Measurements from ENCODE around the gene RAI1.
A peak's percentile ranks its signal among the peaks of the same experiment; 100 is the strongest.

RAI1 gene

DNA sequence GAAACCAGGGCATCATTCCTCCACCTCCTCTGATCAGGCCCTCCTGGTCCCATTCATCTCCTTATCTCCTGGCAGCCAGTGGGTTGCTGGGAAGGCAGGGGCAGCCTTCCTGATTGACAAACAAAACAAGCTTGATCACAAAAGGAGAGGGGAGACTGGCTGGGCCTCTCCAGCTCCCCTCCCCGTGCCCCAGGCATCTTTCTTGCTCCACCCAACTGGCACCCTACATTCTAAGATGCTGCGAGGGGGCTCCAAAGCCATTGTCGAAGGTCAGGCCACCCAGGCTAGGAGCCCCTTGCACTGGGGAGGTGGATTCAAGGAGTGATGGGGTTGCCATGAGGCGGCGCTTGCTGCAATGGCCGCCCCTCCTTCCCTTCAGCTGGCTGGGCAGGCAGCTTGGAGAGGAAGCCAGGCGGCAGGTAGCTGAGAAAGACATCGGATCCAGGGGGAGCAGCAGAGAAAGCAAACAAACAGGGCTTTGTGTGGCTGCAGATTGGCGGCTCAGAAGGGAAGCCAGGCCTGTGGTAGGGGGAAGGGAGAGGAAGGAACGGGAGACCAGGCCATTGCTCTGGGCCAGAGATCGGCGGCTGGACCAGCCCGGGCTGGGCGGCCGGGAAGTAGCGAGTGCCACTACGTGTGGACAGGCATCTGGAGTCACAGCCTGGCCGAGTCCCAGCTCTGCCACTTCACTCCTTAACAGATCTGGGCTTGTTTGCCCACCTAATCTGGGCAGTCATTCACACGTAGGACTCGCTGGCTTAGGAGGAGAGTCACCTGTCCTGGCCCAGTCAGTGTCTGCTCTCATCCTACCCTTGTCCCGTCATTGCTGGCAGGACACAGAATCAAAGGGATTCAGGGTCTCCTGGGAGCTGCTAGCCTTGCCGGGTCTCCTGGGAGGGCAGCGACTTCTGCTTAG, 12.3 kb downstream of the RAI1 start:
- H3K9me3 ChIP-seq (ENCODE audit: control insufficient read depth in 2 of 2, low read length in 2 of 2) = no peaks in the 10 kb centered on the region
- no peaks in the 10 kb centered on the region for H3K27me3 ChIP-seq (ENCODE audit: control insufficient read depth in 1 of 2, insufficient read depth in 2 of 2, low read length in 2 of 2)
- H3K36me3 ChIP-seq (ENCODE audit: control insufficient read depth in 2 of 2, insufficient read depth in 2 of 2, low read length in 2 of 2) = no peaks in the 10 kb centered on the region
- peaks cover 73% of the 10 kb centered on the region for H3K4me1 ChIP-seq (ENCODE audit: control insufficient read depth, insufficient read depth, low read length)
- peak overlapping the region; percentile 79 to 86 for H3K9ac ChIP-seq (ENCODE audit: low read length in 2 of 2)
- H3K4me3 ChIP-seq (ENCODE audit: low read length in 2 of 2) = peak overlapping the region; percentile 49 to 83
- H3K27ac ChIP-seq (ENCODE audit: low read length) = peak overlapping the region; percentile 94

- Histone ChIP-seq H3K9me3 (ENCODE audit: control insufficient read depth in 2 of 2, low read length in 2 of 2) (no peaks in the 10 kb centered on the region), H3K36me3 (ENCODE audit: control insufficient read depth in 2 of 2, insufficient read depth in 2 of 2, low read length in 2 of 2) (no peaks in the 10 kb centered on the region), H3K4me3 (ENCODE audit: low read length in 2 of 2) (peak overlapping the region; percentile 76 to 83), H3K9ac (ENCODE audit: low read length in 2 of 2) (peak overlapping the region; percentile 90 to 95), H3K27me3 (ENCODE audit: control insufficient read depth in 1 of 2, insufficient read depth in 2 of 2, low read length in 2 of 2) (no peaks in the 10 kb centered on the region), H3K27ac (ENCODE audit: low read length) (peak overlapping the region; percentile 95), H3K4me1 (ENCODE audit: control insufficient read depth, insufficient read depth, low read length) (peaks cover 82% of the 10 kb centered on the region)
Observed at GRCh38 chr17:17694169-17695081, 13.2 kb downstream of the RAI1 start.

DNA sequence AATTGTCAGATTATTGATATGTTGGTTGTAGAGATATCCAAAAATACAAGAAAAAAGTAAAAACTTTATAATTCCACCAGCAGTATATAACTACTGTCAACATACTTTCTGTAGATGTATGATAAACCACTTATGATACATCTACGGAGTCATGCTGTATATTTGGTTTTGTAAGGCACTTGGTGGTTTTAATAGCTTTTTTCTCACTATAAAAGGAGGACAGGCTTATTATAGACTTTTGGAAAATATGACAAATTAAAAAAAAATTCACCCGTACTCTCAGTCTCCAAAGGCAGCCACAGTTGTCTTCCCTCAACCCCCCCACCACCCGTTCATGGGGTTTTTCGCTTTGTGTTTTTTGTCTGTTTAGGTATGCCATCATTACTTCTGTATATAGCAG, 14.8 kb downstream of the RAI1 start:
- H3K36me3 ChIP-seq (ENCODE audit: control insufficient read depth in 2 of 2, insufficient read depth in 2 of 2, low read length in 2 of 2) = no peaks in the 10 kb centered on the region
- H3K4me3 ChIP-seq (ENCODE audit: low read length in 2 of 2) = peak overlapping the region in 1 of 2 donors; percentile 83
- H3K9ac ChIP-seq (ENCODE audit: low read length in 2 of 2) = peak overlapping the region in 1 of 2 donors; percentile 95
- no peaks in the 10 kb centered on the region for H3K9me3 ChIP-seq (ENCODE audit: control insufficient read depth in 2 of 2, low read length in 2 of 2)
- H3K4me1 ChIP-seq (ENCODE audit: control insufficient read depth, insufficient read depth, low read length) = peaks cover 94% of the 10 kb centered on the region
- H3K27me3 ChIP-seq (ENCODE audit: control insufficient read depth in 1 of 2, insufficient read depth in 2 of 2, low read length in 2 of 2) = no peaks in the 10 kb centered on the region
- H3K27ac ChIP-seq (ENCODE audit: low read length) = peak overlapping the region; percentile 95

DNA sequence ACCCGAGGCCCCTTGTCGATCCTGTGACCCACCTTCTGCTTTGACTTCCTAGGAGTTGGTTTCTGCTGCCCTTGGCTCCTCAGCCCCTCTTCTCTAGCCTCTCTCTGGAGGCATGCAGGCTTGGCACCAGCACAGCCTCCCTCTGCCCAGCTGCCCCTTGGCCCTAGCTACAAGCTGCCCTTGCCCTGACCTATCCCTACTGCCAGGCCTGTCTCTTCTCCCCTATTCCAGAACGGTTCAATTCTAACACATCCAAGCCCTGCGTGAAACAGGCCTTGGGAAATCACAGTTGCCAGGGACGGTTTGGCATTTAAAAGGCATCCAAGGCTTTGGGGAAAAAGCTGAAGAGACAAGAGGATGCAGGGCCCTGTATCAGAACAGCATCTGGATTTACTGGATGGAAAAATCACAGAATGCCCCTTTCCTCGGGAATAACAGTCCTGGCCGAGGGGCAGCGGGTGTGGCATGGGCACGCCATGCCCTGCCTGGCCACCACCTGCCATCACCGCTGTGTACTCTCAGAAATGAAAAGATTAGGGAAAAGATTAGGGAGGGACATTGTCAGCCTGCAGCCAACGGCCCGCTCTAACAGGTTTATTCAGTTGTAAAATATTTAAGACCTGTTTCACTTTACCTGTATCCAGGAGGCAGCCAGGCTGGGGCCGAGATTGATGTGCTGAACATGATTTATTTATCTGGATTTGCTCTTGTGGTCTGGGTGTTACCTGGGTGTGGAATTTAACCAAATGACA, 15.8 kb downstream of the RAI1 start:
- Histone ChIP-seq H3K4me3 (ENCODE audit: low read length in 2 of 2) (no peak overlapping the region), H3K36me3 (ENCODE audit: control insufficient read depth in 2 of 2, insufficient read depth in 2 of 2, low read length in 2 of 2) (no peaks in the 10 kb centered on the region), H3K9me3 (ENCODE audit: control insufficient read depth in 2 of 2, low read length in 2 of 2) (no peaks in the 10 kb centered on the region), H3K9ac (ENCODE audit: low read length in 2 of 2) (peak overlapping the region in 1 of 2 donors; percentile 36), H3K27me3 (ENCODE audit: control insufficient read depth in 1 of 2, insufficient read depth in 2 of 2, low read length in 2 of 2) (no peaks in the 10 kb centered on the region), H3K27ac (ENCODE audit: low read length) (peak overlapping the region; percentile 71), H3K4me1 (ENCODE audit: control insufficient read depth, insufficient read depth, low read length) (peaks cover 94% of the 10 kb centered on the region)

DNA sequence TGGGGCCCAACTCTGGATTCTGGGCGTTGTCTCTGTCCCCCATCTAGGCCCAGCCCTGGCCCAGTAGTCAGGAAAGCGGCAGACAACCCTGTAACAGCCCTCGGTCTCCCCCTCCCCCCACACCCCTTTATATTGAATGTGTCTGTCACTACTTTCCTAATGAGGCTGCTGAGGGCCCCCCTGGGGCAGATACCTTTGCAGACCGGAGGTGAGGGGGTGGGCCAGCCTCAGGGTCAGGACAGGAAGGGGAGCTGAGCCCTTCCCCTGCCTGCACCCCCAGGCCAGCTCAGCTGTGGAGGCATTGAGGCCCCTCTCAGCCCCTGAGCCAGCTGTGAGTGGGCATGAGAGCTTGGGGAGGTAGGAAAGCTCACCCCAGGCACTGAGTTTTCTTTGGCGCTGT, 17.1 kb downstream of the RAI1 start:
- Histone ChIP-seq H3K9ac (ENCODE audit: low read length in 2 of 2) (peak overlapping the region; percentile 2 to 28), H3K36me3 (ENCODE audit: control insufficient read depth in 2 of 2, insufficient read depth in 2 of 2, low read length in 2 of 2) (no peaks in the 10 kb centered on the region), H3K9me3 (ENCODE audit: control insufficient read depth in 2 of 2, low read length in 2 of 2) (no peaks in the 10 kb centered on the region), H3K4me3 (ENCODE audit: low read length in 2 of 2) (peak overlapping the region in 1 of 2 donors; percentile 29), H3K27me3 (ENCODE audit: control insufficient read depth in 1 of 2, insufficient read depth in 2 of 2, low read length in 2 of 2) (no peaks in the 10 kb centered on the region), H3K4me1 (ENCODE audit: control insufficient read depth, insufficient read depth, low read length) (peaks cover 95% of the 10 kb centered on the region), H3K27ac (ENCODE audit: low read length) (peak overlapping the region; percentile 71)

GRCh38 chr17:17698869-17699351, 17.7 kb downstream of the RAI1 start:
- H3K36me3 ChIP-seq (ENCODE audit: control insufficient read depth in 2 of 2, insufficient read depth in 2 of 2, low read length in 2 of 2) = no peaks in the 10 kb centered on the region
- peaks cover 90% of the 10 kb centered on the region for H3K4me1 ChIP-seq (ENCODE audit: control insufficient read depth, insufficient read depth, low read length)
- H3K4me3 ChIP-seq (ENCODE audit: low read length in 2 of 2) = peak overlapping the region in 1 of 2 donors; percentile 29
- peak overlapping the region in 1 of 2 donors; percentile 28 for H3K9ac ChIP-seq (ENCODE audit: low read length in 2 of 2)
- H3K27me3 ChIP-seq (ENCODE audit: control insufficient read depth in 1 of 2, insufficient read depth in 2 of 2, low read length in 2 of 2) = no peaks in the 10 kb centered on the region
- H3K9me3 ChIP-seq (ENCODE audit: control insufficient read depth in 2 of 2, low read length in 2 of 2) = no peaks in the 10 kb centered on the region
- H3K27ac ChIP-seq (ENCODE audit: low read length) = peak overlapping the region; percentile 71

DNA sequence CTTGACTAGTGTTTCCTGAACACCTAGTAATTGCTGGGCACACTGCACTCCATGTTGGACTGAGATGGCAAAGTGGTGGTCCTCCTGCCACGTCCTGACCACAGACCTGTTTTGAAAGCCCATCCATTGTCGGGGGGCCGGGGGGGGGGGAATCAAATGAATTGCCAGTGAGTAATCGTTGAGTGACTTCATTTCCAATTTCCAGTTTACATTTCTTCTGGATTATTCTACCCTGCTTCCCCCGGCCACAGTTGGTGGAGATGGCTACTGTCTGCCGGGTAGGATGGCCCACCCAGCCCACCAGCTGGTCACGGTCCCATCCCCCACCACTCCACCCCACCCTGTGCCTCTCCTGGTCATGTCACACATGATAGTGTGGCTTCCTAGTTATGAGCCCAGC, 18.2 kb downstream of the RAI1 start:
- H3K9ac ChIP-seq (ENCODE audit: low read length in 2 of 2) = peak overlapping the region in 1 of 2 donors; percentile 48
- no peaks in the 10 kb centered on the region for H3K9me3 ChIP-seq (ENCODE audit: control insufficient read depth in 2 of 2, low read length in 2 of 2)
- peaks cover 0 to 2% of the 10 kb centered on the region in 2 donors for H3K36me3 ChIP-seq (ENCODE audit: control insufficient read depth in 2 of 2, insufficient read depth in 2 of 2, low read length in 2 of 2)
- H3K27ac ChIP-seq (ENCODE audit: low read length) = peak overlapping the region; percentile 71
- H3K4me3 ChIP-seq (ENCODE audit: low read length in 2 of 2) = peak overlapping the region in 1 of 2 donors; percentile 66
- H3K4me1 ChIP-seq (ENCODE audit: control insufficient read depth, insufficient read depth, low read length) = peaks cover 88% of the 10 kb centered on the region
- H3K27me3 ChIP-seq (ENCODE audit: control insufficient read depth in 1 of 2, insufficient read depth in 2 of 2, low read length in 2 of 2) = no peaks in the 10 kb centered on the region

DNA sequence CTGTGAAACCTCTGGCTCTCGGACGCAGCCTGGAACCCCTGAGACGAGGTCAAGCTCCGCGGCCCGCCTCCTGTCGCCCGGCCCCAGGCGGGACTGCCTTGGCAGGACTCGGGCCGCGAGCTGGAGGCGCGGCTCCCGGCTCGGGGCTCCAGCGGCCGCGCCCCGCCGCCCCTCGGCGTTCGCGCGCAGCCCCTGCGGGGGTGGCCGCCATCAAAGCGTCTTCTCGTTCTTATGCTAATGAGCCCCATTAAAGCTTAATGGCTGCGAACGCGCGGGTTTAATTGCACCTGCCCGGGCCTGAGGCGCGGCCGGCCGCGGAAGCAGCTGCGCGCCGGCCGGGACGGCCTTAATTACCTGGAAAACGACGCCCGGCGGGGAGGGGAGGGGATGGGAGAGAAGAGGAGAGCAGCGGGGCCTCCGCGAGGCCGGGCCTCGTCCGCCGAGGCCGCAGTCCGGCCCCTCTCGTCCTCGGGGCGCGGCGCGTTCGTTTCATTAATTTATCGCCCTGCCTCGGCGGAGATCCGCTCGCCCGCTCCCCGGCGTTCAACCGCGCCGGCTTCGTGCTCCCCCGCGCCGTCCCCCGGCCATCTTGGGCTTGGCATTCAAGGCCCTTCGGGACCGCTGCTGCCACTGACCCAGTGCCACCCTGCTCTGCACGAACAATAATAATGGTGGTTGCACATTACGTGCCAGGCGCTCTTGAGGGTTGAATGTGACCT, 19.2 kb downstream of the RAI1 start:
- H3K4me1 ChIP-seq (ENCODE audit: control insufficient read depth, insufficient read depth, low read length) = peaks cover 81% of the 10 kb centered on the region
- peak overlapping the region; percentile 71 for H3K27ac ChIP-seq (ENCODE audit: low read length)

GRCh38 chr17:17701112-17701511, 19.9 kb downstream of the RAI1 start:
- Histone ChIP-seq H3K36me3 (ENCODE audit: control insufficient read depth in 2 of 2, insufficient read depth in 2 of 2, low read length in 2 of 2) (peaks cover 0 to 2% of the 10 kb centered on the region in 2 donors), H3K4me3 (ENCODE audit: low read length in 2 of 2) (peak overlapping the region in 1 of 2 donors; percentile 66), H3K4me1 (ENCODE audit: control insufficient read depth, insufficient read depth, low read length) (peaks cover 77% of the 10 kb centered on the region), H3K9ac (ENCODE audit: low read length in 2 of 2) (peak overlapping the region; percentile 47 to 48), H3K27ac (ENCODE audit: low read length) (no peak overlapping the region), H3K27me3 (ENCODE audit: control insufficient read depth in 1 of 2, insufficient read depth in 2 of 2, low read length in 2 of 2) (no peaks in the 10 kb centered on the region), H3K9me3 (ENCODE audit: control insufficient read depth in 2 of 2, low read length in 2 of 2) (no peaks in the 10 kb centered on the region)

More for the DNA sequence above, 19.2 kb downstream of the RAI1 start:
- Histone ChIP-seq H3K4me3 (ENCODE audit: low read length in 2 of 2) (peak overlapping the region in 1 of 2 donors; percentile 66), H3K27me3 (ENCODE audit: control insufficient read depth in 1 of 2, insufficient read depth in 2 of 2, low read length in 2 of 2) (no peaks in the 10 kb centered on the region), H3K9ac (ENCODE audit: low read length in 2 of 2) (peak overlapping the region; percentile 48 to 51), H3K9me3 (ENCODE audit: control insufficient read depth in 2 of 2, low read length in 2 of 2) (no peaks in the 10 kb centered on the region), H3K36me3 (ENCODE audit: control insufficient read depth in 2 of 2, insufficient read depth in 2 of 2, low read length in 2 of 2) (peaks cover 0 to 2% of the 10 kb centered on the region in 2 donors)
